ENCODE results near the gene GUCY2C. TPM values are rescaled to one million over a fixed set of nuclear protein-coding genes. Genes with fewer than 3 reads are reported as not detected.

GUCY2C gene
- total RNA-seq, 1 experiment from 2014 or later = 1.9 TPM

GRCh38 chr12:14612250-14612649, 84.1 kb downstream of the GUCY2C start:
- Mint-ChIP-seq H3K4me3 (no peak overlapping the region), H3K4me1 (peaks cover 8 to 10% of the 10 kb centered on the region in 2 experiments), H3K27ac (0 out of 7 replicates have a peak overlapping the region, but pooled peaks of 1 of the 3 experiments have one; percentile 40), H3K9me3 (peaks cover 18 to 26% of the 10 kb centered on the region in 2 experiments), H3K36me3 (ENCODE audit: insufficient read depth in 1 of 3, low read depth in 3 of 3) (peaks cover 3 to 8% (median 6%) of the 10 kb centered on the region in 3 experiments; a peak in 5 of 7 replicates), H3K27me3 (ENCODE audit: low read depth) (no peaks in the 10 kb centered on the region)
- Histone ChIP-seq H3K18ac (ENCODE audit: insufficient read length, low read depth, low read length) (no peak overlapping the region), H2BK12ac (ENCODE audit: insufficient read length, low read depth, low read length) (no peak overlapping the region), H2BK15ac (ENCODE audit: low read depth, low read length) (no peak overlapping the region), H3K4me1 (ENCODE audit: insufficient read depth, low read length) (no peaks in the 10 kb centered on the region), H3K79me1 (ENCODE audit: insufficient read depth, low read depth, low read length, poor library complexity, severe bottlenecking) (no peaks in the 10 kb centered on the region), H4K91ac (ENCODE audit: insufficient read length, low read depth, low read length) (no peak overlapping the region), H3K9me3 (ENCODE audit: control insufficient read depth, low read depth, low read length) (no peaks in the 10 kb centered on the region), H3K56ac (ENCODE audit: insufficient read length, low read depth, low read length) (no peak overlapping the region), H3K14ac (ENCODE audit: insufficient read depth, low read length) (no peak overlapping the region), H2BK5ac (ENCODE audit: insufficient read length, low read length) (no peak overlapping the region), H3K79me2 (ENCODE audit: insufficient read depth, low read length) (no peaks in the 10 kb centered on the region), H3K4me2 (ENCODE audit: insufficient read depth, insufficient read length, low read length) (no peak overlapping the region), H3K23me2 (ENCODE audit: insufficient read length, low read depth, low read length, poor library complexity, severe bottlenecking) (no peaks in the 10 kb centered on the region), H3K27me3 (ENCODE audit: insufficient read depth, low read length) (no peaks in the 10 kb centered on the region), H4K8ac (replicated peaks; ENCODE audit: insufficient read length, low read depth, low read length) (no peak overlapping the region), H3T11ph (ENCODE audit: low read length) (no peak overlapping the region), H3K9ac (ENCODE audit: extremely low read depth, insufficient read length, low read length) (no peak overlapping the region), H4K20me1 (ENCODE audit: control insufficient read depth, insufficient read depth, insufficient read length) (no peaks in the 10 kb centered on the region), H2BK20ac (ENCODE audit: low read depth, low read length, poor library complexity, severe bottlenecking) (no peak overlapping the region), H3K27ac (ENCODE audit: insufficient read length, low read depth, low read length) (no peak overlapping the region), H2BK120ac (ENCODE audit: low read depth, low read length, poor library complexity, severe bottlenecking) (no peak overlapping the region), H3K4ac (ENCODE audit: low read depth, low read length) (no peak overlapping the region), H3K23ac (ENCODE audit: insufficient read length, low read depth, low read length) (no peak overlapping the region), H2AFZ (ENCODE audit: low read length) (no peak overlapping the region), H4K5ac (ENCODE audit: insufficient read length, low read depth, low read length) (no peak overlapping the region), H2AK5ac (ENCODE audit: insufficient read length, low read length) (no peak overlapping the region)
- no peak for DNase-seq
- WGBS (ENCODE audit: extremely low coverage, insufficient read length, low lambda C conversion rate) = no CpG with 5 or more reads among the region's 3 CpGs
- no peak for TF ChIP-seq CTCF (conservative IDR thresholded peaks at IDR 0.05)

Measured in H9 (cell line).